ENCODE data around the gene ABTB2.
"Not testable (repeated sequence)": the region's sequence is repeated elsewhere in the genome, so short reads cannot be mapped to it uniquely, and the experiment has no call there.

The ABTB2 gene

DNA sequence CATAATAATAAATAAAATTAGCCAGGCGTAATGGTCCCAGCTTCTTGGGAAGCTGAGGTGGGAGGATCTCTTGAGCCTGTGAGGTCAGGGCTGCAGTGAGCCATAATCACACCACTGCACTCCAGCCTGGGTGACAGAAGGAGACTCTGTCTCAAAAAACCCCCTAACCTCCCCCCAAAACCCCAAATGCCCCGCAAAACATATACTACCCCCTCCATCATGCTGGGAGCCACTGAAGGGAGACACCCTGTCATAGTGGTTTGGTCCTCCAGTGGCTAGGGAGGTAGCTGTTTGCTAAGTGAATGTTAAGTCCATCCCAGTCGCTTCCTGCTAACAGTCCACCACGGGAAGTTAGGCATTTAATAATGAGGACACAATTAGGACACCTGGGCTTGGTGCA is 125.0 kb downstream of the ABTB2 start:
- no peak for DNase-seq (ENCODE audit: low read depth)
- no peak overlapping the region for H3K4me3 ChIP-seq (ENCODE audit: low read depth, low read length)

DNA sequence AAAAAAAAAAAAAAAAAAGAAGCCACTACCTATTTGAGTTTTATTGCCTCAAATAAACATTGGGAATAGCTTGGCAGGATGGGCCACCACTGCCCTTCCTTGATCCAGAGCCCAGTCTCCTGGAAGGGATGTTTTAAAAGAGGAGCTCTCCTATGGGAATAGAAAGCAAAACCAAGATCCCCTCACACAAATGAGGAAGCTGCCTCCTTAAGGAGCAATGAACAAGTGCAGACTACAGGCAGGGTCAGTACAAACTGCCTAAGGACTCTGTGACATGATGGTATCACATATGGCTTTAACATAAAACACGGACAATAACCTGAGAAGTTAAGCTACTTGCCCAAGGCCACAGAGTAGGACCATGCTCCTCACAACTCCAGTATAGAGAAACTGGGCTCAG is 131.6 kb downstream of the ABTB2 start:
- H3K4me3 ChIP-seq (ENCODE audit: low read depth, low read length), result no peak overlapping the region
- no peak for DNase-seq (ENCODE audit: low read depth)

DNA sequence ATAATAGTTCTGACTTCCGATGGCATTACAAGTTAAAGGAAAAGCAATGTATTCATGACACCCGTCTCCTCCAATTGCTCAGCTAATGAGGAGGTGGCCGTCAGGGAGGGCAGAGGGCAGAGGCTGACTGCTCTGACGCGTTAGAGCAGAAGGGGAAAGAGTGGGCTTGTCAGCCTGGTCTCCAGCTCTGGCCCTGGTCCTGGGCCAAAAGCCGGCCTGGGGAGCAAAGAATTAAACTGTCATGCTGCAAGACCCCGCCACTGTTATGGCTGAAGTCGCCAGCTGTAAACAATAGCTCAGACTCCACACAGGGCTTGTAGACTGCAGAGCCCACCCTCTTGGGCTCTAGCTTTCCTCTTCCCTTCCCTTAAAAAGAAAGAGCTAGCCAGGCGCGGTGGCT is 132.7 kb downstream of the ABTB2 start:
- no peak overlapping the region for H3K4me3 ChIP-seq (ENCODE audit: low read depth, low read length)
- DNase-seq (ENCODE audit: low read depth), result no peak

DNA sequence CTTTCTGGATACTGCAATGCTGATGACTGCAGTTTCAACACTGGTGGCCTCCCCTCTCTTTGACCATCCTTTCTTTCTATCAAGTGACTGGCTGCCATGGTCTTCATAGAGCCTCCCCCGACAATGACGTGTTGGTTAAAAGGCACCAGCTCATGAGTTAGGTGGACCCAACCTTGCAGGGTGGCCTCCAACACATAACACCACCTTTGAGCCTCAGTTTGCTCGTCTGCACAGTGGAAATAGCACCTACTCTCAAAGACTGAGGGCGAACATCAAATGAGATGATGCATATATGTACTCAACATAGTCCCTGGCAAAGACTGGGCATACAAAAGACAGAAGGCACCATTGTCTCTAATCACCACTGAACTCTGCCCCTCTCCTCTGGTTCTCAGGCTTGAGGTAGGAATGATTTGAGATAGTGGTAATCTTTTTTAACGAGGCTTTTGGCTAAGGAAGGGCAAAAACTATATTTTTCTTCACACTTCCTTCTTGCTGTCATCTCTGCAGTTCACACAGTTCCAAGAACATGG is 133.3 kb downstream of the ABTB2 start:
- no peak for DNase-seq (ENCODE audit: low read depth)
- H3K4me3 ChIP-seq (ENCODE audit: low read depth, low read length), result no peak overlapping the region

DNA sequence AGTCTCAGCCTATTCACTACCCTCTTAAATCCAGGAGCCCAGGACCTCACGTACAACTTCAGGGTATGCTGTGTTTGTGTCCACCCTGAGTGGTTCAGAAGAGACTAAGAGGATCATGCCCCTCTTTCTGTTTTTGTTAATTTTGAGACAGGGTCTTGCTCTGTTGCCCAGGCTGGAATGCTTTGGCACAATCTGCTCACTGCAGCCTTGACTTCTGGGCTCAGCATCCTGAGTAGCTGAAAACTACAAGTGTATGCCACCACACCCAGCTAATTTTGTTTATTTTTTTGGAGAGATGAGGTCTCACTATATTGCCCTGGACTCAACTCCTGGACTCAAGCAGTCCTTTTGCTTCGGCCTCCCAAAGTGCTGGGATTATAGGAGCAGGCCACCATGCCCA is 133.9 kb downstream of the ABTB2 start:
- no peak for DNase-seq (ENCODE audit: low read depth)
- H3K4me3 ChIP-seq (ENCODE audit: low read depth, low read length), result no peak overlapping the region

DNA sequence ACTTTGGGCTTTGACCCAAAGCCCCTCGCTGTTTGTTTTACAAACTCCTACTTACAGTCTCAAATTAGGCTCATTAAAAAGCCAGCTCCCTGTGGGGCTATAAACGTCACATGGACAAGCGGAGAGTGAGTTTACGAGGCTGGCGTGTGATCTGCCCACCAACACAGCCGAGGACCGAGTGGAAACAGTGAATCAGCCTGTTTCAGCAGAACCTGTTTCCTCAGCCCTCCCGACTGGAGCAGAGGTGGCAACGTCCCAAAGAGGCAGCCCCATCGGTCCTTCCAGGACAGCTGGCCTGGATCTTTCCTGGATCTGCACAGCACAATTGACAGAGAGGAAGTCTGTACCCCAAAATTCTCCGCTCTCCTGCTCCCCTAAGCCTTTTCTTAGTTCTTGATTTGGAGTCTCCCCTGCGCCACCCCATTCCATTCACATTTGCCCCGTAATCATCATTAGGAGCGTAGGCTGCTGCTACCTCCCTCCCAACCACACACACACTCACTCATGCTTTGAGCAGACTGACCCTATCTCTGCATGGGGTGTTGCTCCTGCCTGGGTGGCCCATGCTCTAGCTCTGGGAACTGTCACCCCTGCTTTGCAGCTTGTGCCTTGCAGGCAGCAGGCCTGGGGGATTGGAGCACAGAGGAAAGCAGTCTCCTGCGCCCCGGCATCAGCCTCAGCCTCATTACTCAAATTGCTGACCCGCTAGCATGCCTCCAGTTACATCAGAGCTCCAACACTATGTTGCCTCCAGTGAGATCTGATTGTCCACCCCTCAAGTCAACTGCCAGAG is 134.6 kb downstream of the ABTB2 start:
- no peak overlapping the region for H3K4me3 ChIP-seq (ENCODE audit: low read depth, low read length)
- peak; percentile 43 for DNase-seq (ENCODE audit: low read depth)

DNA sequence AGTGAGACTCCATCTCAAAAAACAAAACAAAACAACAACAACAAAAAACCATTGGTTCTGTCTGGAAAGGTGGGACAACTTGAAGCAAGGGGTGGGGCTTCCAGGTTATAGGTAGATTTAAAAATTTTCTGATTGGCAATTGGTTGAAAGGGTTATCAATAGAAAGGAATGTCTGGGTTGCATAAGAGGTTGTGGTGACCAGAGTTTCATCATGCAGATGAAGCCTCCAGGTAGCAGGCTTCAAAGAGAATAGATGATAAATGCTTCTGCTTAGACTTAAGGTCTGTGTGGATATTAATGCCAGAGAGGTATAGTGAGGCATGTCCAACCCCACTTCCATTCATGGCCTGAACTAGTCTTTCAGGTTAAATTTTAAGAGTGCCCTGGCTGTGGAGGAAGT is 135.8 kb downstream of the ABTB2 start:
- no peak for DNase-seq (ENCODE audit: low read depth)
- no peak overlapping the region for H3K4me3 ChIP-seq (ENCODE audit: low read depth, low read length)

DNA sequence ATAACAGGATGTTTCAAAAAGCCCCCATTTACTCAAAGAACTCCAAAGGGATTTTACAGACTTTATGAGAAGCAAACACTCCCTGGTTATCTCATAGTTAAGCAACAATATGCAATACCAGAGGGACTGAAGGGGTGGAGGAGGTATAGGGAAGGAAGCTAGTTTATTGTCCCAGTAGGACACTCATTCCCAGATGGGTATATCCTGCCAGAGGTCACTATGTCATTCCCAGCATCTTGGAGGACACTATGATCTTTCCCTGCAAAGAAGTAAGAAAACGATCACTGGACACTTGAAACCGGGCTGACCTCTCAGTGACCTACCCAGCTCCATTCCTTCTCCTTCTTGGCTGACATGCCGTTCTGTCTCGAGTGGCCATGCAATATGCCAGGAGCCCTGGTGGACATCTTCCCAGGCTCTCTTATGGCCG is 137.9 kb downstream of the ABTB2 start:
- no peak overlapping the region for H3K4me3 ChIP-seq (ENCODE audit: low read depth, low read length)
- no peak for DNase-seq (ENCODE audit: low read depth)

DNA sequence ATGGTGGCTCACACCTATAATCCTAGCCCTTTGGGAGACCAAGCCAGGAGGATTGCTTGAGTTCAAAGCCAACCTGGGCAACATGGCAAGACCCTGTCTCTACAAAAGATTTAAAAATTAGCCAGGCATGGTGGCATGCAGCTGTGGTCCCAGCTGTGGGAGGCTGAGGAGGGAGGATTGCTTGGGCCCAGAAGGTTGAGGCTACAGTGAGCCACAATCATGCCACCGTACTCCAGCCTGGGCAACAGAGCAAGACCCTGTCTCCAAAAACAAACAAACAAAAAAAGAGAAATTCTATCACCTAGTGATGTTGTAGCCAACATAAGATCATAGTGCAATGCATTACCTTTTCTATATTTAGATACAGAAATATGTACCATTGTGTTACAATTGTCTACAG is 138.5 kb downstream of the ABTB2 start:
- no peak for DNase-seq (ENCODE audit: low read depth)
- H3K4me3 ChIP-seq (ENCODE audit: low read depth, low read length), result no peak overlapping the region

DNA sequence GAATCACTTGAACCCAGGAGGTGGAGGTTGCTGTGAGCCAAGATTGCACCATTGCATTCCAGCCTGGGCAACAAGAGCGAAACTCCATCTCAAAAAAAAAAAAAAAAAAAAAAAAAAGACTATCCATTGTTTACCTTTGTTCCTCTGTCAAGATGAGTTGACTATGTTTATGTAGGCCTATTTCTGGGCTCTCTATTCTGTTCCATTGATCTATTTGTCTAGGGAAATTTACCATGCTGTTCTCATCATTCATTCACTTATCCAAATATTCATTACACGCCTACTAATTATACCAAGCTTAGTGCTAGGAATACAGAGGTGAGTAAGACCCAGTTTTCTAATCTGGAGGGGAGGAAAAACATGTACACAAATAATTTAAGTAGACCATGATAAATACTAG is 139.1 kb downstream of the ABTB2 start:
- DNase-seq (ENCODE audit: low read depth); H3K4me3 ChIP-seq (ENCODE audit: low read depth, low read length): not testable (repeated sequence)

DNA sequence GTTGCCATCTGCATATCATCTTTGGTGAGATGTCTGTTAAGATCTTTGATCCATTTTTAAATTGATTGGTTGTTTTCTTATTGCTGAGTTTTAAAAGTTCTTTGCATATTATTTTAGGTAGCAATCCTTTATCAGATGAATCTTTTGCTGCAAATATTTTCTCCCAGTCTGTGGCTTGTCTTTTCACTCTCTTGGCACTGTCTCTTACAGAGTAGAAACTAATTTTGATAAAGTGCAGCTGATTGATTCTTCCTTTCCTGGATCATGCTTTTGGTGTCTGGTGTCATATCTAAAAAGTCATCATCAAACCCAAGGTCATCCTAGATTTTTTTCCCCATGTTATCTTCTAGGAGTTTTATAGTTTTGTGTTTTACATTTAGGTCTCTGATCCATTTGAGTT is 139.7 kb downstream of the ABTB2 start:
- H3K4me3 ChIP-seq (ENCODE audit: low read depth, low read length), result no peak overlapping the region
- DNase-seq (ENCODE audit: low read depth), result no peak

DNA sequence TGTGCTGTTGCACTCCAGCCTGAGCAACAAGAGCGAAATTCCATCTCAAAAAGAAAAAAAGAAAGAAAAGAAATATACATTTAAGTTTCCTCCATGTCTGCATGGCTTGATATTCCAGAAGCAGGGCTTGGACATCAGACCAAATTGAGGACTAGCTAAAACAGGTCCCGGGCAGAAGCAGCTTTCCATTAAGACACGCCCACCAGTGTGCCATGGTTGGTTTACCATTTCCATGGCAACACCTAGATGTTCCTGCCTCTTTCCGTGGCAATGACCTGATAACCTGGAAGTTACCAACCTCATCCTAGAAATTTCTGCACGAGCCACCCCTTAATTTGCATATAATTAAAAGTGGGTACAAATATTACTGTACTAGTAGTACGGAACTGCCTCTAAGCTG is 141.1 kb downstream of the ABTB2 start:
- no peak overlapping the region for H3K4me3 ChIP-seq (ENCODE audit: low read depth, low read length)
- no peak for DNase-seq (ENCODE audit: low read depth)

DNA sequence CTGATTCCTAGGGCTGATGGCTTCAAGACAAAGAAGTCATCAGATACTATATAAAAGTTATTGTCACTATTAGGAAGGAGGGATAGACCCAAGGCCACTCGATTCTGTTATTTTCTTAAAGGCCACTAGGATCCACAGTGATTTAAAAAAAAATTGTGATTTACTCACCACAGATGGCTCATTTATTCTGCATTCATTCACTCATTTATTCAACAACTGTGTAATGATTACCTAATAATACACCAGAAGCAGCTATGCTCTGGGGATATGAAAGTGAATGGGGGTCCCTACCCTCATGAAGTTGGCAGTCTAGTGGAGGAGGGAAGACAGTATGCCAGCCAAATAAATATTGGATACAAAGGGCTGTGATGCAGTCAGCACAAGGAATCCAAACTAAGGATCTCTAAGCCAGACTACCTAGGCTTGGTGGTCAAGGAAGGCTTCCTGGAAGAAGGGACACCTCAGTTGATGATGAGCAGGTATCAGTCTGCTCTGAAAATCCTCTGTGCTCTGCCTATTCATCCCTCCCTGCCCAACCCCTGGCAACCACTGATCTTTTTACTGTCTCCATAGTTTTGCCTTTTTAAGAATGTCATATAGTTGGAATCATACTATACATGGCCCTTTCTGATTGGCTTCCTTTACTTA is 141.9 kb downstream of the ABTB2 start:
- no peak for DNase-seq (ENCODE audit: low read depth)
- H3K4me3 ChIP-seq (ENCODE audit: low read depth, low read length), result no peak overlapping the region

DNA sequence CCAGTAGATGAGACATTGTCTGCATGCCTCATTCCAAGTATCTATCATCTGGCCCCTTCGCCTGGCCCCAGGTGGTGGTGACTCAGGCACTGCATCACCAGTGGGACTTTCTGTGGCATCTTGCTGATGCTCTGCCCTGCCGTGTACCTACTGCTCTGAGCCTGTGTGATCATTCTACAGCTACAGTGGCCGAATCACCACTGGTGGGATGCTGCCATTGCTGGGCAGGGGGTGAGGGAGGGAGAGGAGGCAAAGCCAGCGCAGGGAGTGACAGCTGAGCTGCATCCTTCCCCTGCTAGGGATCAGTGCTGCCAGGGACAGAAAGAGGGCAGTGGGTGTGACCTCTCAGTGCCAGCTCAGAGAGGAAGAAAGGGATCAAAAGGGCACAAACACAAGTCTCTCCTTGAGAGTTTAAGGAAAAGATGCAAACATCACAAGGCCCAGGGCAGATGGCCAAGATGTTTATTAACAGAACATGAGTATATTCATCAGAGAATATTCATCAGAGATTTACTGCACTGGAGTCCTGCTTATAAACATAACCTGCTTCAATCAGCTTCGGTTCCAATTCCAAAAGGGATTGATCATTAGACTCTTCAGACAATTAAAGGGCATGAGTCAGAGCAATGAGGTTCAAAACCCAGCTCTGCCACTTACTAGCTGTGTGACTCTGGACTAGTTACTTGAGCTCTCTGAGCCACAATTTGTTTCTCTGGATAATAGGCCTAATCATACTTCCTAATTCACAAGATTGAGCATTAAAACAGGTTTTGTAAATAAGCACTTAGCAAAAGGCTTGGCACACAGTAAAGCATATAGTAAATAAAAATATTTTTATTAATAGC is 142.6 kb downstream of the ABTB2 start:
- no peak overlapping the region for H3K4me3 ChIP-seq (ENCODE audit: low read depth, low read length)
- DNase-seq (ENCODE audit: low read depth), result no peak

DNA sequence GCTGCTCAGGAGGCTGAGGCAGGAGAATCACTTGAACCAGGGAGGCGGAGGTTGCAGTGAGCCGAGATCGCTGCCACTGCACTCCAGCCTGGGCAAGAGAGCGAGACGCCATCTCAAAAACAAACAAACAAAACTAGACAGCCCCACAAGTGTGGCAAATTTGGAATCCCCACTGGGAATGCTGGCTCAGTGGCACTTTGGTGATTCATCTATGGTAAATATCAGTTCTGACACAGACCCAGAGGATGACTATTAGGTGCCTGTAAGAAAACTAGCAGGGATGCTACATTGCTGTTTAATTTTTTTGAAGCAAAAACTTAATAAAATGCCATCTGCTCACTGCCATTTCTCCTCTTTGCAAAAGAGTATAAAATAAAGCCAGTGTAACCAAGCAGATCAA is 144.4 kb downstream of the ABTB2 start:
- no peak for DNase-seq (ENCODE audit: low read depth)

DNA sequence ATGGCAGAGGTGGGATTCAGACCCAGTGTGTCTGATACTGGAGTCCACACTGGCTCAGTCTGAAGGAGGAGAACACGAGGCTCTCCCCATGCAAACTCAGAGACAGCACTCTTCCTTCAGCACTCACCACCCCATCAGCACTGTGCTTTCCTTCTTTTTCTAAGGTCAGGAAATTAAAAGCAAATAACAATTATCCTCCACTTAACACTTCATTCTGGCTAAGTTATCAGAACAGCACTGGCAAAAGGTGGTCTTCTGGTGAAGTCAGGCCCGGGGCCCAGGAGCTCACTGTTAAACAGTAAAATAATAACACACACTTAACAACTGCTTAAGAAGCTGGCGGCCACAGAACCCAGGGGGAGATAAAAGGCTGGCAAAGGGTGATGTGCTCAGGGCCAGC is 145.2 kb downstream of the ABTB2 start:
- DNase-seq (ENCODE audit: low read depth), result no peak

More for the DNA sequence above, 144.4 kb downstream of the ABTB2 start:
- H3K4me3 ChIP-seq (ENCODE audit: low read depth, low read length), result no peak overlapping the region

DNA sequence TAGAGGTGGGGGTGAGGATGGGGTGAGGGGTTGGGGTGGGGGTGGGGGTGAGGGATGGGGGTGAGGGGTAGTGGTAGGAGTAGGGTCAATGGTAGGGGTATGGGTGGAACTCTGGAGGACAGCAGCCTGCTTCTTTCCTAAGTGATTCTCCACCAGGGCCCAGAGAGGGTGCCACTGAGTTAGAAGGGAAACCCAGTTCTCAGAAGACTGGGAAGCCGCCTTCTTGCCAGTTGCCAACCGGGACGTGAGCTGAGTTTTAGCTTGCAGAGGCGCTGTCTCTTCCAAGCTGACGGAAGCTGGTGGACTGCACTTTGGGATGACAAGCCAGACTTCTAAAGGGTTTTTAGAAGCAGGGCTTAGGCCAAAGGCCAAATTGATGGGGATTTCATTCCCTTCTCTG is 148.0 kb downstream of the ABTB2 start:
- no peak for DNase-seq (ENCODE audit: low read depth)
- no peak overlapping the region for H3K4me3 ChIP-seq (ENCODE audit: low read depth, low read length)

More for the DNA sequence above, 145.2 kb downstream of the ABTB2 start:
- no peak overlapping the region for H3K4me3 ChIP-seq (ENCODE audit: low read depth, low read length)

DNA sequence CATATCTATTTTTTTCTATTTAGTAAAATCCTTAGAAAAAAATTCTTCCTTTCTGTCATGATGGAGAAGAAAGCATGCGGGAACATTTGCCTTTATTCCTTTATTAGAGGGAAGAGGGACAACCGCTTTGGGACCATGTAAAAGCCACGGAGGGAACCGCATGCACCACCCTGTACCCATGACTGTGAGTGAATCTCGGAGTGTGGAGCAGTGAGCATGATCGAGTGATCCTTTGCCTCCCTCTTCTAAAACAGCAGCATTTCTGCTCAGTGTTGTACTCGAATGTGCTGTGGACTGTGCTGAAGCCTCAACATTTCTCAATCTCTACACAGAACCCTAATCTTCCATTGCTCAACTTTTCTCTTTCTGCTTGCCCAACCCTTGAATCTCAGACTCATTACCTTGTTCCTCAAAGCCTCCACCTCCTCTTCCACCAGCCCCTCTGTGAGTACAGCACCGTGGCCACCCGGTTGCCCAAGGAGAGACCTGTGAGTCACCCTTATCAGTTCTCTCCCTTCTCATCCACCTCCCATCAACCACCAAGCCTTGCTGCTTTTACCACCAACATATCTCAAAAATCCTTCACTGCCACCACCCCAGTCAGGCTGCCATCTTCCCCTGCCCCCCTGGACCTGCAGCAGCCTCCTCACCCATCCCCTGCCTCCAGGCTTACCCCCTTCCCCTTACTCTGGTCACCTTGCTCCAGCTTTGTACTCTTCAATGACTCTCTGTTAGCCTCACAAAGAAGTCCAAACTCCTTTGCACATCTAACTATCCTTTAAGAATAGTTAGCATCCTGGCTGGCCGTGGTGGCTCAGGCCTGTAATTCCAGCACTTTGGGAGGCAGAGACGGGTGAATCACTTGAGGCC is 149.3 kb downstream of the ABTB2 start:
- no peak for DNase-seq (ENCODE audit: low read depth)

DNA sequence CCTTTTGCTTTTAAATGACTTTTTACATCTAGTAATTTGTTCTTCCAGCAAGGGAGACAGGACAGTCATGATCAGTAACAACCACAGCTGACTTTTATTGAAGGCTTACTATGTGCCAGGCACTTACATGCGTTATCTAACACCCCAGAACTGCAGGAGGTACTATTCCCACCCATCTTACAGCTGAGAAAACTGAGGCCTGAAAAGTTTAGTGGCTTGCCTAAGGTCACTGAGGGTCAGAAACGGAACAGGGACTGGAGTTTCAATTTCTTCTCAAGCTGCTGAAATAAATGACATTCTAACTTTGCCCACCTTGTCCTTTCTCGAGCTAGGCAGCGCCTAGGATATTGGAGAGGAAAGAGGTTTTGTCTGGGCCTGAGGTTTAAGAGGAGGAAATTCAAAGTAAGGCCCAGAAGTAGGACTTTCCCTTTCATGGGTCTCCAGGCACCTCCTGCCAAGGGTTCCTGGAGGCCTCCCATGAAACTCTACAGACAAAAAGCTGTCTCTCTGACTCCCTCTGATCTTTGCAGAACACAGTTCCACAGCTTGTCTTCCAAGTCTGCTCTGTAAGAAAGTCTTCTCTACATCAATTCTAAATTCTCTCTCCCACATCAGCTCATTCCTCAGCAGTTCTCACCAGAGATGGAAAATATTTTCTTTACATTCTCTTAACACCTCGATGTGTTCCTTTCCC is 150.2 kb downstream of the ABTB2 start:
- DNase-seq (ENCODE audit: low read depth), result no peak
- H3K4me3 ChIP-seq (ENCODE audit: low read depth, low read length), result no peak overlapping the region

More for the DNA sequence above, 149.3 kb downstream of the ABTB2 start:
- H3K4me3 ChIP-seq (ENCODE audit: low read depth, low read length), result no peak overlapping the region
